Measurements from ENCODE around the gene SPINK5.

Gene SPINK5

GRCh38 chr5:148186248-148187003, 122.6 kb downstream of the SPINK5 start:
- DNase-seq, result peak; percentile 73 to 97 (median 88)
